Pons (tissue), 1 donor: Measurements from ENCODE around the gene RRAS2.
"Not testable (repeated sequence)": the region's sequence is repeated elsewhere in the genome, so short reads cannot be mapped to it uniquely, and the experiment has no call there.

Source experiments
- DNase-seq: peaks from one replicate; pipeline ENCODE4 v3.0.0-alpha.2; 2016; ENCODE audit warnings: low spot score

The RRAS2 gene

DNA sequence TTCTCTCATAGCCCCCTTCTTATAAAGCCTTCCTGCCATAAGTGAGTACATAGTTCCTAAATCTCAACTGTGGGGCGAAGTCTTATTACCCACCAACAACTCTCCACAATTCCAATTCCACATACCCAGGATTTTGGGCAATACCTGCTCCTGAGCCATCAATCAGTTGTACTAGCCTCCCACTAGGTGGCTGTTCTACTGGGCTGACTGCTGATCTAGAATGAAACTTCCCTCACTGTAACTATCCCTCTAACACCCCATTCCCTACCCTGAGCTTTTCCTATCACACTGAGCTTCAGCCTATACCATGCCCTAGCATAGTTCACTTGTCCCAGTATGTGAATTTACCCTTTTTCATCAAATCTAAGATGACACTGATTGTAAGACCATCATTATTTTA, 52.5 kb downstream of the RRAS2 start:
- DNase-seq = no peak

DNA sequence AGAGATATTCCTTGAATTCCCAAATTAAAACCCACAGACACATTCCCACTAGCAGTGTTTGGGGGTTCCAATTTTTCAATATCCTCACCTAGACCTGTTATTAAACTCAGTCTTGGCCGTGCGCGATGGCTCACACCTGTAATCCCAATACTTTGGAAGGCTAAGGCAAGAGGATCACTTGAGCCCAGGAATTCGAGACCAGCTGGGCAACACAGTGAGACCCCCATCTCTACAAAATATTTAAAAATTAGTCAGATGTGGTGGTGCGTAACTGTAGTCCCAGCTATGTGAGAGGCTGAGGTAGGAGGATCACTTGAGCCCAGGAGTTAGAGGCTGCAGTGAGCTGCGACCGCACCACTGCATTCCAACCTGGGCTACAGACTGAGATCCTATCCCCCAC, 53.3 kb downstream of the RRAS2 start:
- DNase-seq = no peak

DNA sequence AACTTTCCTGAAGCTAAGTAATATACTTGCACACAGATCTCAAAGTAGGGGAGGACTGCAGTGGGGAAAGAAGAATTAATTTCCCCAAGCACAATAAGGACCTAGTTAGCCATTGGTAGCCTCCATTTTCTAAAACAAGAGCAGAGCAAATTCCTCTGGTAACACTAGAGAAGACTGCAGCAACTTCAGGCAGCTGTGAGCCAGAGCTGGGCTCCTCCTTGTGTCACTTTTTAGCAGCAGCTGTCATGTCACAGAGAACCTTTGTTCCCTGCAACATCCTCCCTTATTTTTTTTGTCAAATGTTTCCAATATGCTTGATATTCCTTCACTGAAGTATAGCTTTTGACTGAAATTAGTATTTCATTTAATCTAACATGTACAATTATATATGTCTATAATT, 54.4 kb downstream of the RRAS2 start:
- no peak for DNase-seq

DNA sequence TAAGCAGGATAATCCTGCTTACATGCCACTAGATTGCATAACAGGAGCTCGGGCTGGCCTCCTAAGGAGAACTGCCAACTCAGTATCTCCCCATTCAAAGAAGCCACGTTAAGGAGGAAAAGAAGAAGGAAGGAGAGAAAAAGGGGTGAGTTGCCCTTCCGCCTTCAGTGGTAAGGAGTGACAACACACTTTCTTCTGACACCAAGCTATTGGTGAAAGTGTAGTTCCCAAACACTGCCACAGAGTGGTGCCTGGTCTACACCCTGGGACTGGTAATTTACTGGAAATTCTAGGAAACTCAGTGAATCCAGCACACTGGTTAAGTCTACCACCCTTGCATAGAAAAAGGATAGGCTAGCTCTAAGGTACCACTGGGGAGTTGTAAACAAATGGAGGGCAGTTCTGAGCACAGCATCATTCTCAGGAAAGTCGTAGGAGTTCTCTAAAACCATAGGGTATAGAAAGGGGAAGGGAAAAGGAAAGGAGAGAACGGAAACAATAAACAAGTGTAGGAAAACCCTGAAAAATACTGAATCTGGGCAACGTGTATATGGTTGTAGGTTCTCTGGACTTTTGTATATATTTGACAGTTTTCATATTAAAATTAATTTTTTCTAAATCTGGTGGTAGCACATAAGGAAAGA, 58.2 kb downstream of the RRAS2 start:
- peak; percentile 87 for DNase-seq

DNA sequence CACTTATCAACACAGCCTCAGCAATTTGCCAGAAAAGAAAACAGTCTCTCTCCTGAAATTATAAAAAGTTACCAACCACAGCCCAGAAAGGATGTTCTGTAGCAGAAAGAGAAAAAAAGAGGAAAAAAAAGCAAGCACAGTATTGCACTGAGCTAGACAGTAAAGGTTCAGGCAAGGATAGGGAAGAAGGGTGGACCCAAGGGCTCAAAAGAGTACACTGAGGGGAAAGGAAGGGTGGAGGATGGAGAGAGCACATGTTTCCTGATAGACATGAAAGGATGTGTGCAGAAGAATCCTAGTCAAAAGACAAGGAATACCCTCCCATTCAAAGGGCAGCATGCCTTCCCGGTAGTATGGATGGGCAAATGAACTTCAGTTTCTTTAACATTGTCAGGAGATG, 59.1 kb downstream of the RRAS2 start:
- no peak for DNase-seq

DNA sequence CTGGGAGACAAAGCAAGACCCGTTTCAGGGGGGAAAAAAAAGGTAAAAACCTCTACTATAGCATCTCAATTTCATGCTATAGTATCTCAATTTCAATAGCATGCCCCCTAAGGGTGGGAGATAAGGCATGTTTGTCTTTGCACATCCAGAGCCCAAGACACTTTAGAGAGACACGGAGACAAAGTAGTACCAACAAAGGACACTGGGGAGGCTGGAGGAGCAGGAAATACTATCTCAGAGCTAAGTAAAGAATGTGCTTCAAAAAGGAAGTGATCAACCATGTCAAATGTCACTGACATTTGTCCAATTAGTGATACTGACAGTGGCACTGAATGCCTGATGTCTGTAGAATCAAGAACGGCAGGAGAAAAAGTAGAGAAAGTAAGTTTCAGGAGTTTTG, 68.6 kb downstream of the RRAS2 start:
- DNase-seq = no peak

DNA sequence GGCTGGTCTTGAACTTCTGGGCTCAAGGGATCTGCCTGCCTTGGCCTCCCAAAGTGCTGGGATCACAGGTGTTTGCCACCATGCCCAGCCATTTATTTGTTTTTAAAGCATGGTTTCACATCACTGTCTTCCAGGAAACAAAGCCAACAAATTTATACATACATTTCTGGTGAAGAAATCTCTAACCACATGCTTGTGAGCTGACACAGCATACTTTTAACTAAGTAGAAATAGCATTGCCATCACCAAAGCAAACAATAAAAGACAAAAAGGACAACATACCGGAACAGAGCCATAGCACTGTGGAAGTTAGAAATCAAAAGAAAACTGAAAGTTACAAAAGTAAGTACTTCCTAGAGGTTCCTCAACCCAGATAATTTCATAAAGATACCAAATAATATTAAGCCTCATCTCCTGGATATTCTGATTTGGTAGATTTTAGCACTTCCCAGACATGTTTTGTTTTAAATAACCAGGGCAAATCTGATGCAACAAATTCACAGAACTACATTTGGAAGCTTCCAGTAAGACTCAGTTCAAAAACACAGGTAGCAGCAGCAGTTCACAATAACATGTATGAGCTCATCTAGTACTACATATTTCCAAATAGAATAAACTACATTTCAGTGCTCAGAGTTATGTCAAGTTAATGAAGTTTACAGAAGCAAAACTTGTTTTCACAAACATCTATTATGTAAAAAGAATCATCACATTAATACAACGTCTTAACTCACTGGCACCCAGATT, 70.6 kb downstream of the RRAS2 start:
- DNase-seq = no peak

DNA sequence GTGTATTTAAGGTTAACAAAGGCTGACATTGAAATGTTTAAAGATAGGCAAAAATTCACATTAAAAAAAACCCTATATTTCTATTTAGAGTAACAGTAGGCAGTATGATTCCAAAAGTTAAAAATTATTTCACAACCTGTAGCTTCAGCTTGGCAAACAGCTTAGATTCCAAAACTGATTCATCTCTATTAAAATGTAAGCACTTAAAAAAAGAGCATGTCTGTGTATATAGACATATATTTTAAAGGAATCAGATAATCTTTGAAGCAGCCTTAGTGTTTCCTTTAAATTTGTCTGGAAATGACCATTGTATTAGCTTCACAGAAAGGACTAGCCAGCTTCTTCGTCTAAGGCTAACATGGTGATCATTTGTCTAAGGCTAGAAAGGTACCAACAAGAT, 80.1 kb downstream of the RRAS2 start:
- DNase-seq = not testable (repeated sequence)

DNA sequence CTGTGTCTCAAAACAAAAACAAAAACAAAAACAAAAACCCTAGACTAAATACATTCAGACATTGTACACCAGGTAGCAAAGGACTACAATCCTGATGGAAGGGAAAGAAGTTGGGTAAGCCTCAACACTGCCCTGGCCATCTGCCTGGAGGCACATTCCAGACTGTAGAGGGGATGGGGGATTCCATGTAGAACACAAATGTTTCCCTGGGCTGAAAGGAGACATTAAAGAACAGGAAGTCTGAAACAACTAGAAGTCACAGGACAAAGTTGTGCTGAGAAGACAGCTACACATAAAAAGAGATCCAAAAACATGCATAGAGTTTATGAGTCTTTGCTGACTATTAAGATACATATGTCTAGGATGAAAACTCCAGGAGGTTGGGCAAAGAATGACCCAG, 83.9 kb downstream of the RRAS2 start:
- DNase-seq = no peak

DNA sequence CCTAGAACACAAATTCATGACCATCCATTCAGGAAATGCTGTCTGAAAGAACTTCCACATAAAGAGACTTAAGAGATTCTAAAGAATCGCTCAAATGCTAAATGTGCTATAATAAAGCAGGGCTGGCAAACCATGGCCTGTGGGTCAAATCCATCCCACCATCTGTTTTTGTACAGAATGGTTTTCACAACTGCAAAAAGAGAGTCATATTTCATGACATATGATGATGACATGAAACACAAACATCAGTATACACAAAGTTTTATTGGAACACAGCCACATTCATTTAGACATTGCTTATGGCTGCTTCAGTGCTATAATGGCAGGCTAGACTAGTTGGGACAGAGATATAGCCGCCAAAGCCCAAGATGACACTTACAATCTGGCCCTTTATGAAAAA, 85.1 kb downstream of the RRAS2 start:
- DNase-seq = no peak

DNA sequence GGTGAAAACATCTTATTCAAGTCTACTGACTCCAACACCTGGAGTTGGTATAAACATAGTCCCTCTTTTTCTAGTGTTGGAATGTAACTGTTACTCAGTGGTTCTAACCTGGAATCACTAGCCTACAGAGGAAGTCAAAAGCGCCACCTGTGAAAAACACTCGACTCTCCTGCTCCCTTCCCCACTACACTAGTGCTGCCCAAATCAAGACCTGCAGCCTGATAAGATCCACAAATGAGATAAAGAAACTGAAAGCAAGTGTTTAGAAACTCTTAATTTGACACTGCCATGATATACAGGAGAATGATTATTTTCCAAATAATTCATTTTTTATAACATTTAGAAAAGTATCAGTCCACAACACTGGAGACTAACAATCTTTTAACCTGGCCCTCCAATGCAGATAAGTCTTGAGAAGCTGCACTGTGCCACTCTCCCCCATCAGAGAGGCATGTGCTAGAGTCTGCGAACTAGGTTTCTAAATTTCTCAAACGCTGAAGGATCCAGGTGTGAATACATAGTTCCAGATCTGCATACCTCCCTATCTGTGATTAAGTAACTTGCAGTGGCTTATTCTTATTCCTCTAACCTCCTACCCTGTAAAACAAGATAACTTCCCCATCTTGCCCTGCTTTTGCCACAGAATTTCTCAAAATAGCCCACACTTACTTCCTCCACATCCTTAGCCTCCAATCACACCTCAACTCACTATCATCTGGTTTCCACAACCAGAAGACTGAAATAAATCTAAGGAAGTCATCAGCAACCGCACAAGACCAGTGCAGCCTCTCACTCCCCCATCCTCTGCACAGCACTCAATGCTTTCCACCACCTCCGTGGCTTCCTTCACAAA, 88.1 kb downstream of the RRAS2 start:
- peak; percentile 84 for DNase-seq

DNA sequence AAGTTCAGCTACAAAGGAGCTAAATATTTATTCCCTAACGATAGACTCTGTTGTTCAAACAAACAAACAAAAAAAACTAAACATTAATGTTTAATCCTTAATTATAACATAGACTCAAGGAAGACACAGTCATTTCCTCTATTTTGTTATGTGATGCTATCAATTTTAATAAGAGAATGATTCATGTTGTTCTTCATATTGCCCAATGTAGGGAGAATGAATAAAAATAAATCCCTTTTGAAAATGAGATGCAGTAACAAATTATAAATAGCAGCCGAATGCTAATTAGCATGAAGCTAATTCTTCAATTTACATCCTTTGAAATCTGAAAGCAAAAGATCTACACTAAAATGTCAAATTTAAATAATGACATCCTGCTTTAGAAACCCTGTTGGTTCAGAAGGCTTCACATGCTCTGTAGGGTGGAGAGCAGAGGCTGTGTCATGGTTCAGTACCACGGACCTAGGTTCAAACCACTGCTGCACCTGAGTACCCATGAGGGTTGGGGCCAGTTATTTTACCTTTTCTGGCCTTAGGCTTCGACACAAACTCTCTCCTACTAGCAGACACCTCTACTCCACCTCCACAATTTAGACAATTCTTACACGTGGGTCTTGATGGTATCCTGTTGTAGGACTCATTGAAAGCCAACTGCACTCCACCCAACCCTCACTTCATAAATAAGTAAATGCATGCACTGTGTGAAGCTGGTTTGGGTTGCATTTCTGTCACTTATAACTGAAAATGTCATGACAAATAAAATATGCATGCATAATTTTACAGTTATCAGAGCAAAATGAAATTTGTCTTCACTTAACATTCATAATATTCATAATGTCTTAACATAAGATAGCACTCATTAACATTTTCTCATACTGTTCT, 89.0 kb downstream of the RRAS2 start:
- no peak for DNase-seq

DNA sequence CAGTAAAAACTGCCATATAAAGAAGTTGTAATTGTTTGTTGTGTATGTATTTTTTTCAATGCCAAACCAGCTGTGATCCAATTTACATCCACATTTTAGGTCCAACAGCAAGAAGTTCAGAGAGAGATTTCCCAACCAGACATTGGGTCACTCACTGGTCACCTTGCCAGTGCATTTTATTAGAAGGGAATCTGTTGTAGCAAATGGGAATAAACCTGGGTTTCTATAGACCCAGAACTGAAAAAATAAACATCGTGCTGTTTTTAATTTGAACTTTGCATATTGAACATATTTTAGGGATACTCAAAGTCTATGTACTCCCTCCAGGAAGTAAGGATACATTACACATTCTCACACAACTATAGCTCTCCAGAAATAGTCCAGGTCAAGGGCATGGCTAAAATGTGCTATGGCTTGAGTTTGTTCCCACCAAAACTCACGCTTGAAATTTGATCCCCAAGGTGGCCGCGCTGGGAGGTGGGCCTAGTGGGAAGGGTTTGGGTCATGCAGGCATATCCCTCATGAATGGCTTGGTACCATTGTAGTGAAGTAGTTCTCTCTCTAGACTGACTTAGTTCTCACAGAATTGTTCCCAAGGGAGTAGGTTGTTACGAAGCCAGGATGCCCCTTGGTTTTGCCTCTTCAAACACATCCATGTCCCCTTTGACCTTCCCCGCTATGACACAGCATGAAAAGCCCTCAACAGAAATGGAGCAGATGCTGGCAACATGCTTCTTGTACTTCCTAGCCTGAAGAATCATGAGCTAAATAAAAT, 90.9 kb downstream of the RRAS2 start:
- DNase-seq = no peak

DNA sequence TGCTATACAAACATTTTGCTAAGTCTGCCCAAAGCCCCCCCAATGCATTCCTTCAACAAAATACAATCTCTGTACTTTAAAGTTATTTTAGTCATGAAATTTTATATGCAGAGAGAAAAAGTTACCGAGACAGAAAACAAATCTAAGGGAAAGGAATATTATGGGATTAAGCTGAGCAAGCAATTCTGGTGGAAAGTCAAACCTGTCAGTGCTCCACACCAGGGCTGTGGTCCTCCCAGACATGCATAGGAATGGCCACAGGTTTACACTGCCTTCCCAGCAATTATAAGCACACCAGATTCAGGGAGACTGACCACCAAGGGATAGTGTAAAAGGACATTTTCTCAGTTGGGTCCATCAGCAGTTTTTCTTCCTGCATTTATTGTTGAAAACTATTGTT, 92.4 kb downstream of the RRAS2 start:
- DNase-seq = no peak

DNA sequence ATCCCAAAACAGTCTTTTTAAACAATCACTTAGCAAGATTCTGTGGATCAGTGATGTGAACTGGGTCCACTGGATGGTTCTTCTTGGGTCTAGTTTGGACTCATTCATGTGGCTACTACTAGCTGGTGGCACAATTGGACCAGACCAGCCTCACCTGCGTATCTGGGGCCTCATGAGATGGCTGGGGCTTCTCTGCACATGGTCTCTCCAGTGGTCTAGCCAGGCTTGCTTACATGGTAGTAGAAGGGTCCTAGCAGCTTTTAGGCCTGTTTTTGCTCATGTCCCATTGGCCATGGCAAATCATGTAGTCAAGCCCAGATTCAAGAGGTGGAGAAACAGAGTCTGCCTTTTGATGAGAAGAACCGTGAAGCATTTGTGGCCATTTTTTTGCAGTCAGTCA, 94.0 kb downstream of the RRAS2 start:
- DNase-seq = no peak

DNA sequence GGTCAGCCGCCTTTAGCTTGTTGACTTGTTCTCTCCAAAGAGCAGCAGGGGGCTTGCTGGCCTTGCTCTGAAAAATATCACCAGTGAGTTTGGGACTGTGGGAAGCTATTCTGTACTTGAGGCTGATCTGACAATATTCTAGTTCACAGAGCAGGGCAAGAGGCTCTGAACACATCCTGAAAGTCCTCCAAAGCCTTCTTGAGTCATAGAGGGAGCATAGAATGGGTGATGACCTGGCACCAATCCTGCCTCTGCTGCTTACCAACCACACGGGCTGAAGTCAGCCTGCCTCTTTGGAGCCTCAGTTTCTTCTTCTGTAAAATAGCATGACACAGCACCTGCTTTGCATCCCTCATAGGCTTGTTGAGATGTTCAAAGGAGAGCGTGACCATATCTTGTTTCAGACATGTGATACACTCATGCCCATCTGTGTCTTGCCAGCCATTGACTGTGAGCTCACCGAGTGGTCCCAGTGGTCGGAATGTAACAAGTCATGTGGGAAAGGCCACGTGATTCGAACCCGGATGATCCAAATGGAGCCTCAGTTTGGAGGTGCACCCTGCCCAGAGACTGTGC, 96.6 kb downstream of the RRAS2 start:
- DNase-seq = no peak

DNA sequence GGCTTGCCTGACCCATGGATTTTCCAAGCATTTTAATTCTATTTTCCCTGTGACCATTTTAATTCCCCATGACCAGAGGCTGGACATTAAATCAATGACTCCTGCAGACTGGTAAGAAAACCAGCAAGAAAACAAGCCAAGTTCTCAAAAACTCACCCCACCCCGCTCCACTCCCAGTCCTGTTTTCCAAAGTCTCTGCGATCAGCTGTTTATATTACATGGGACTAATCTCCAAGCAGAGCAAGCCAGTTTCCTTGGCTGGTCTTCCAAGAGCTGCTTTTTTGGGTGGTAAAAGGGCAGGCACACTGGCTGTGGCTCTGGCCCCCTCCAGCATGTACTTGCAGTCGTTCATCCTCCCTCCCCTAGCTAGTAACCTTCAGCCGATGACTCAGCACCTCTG, 97.9 kb downstream of the RRAS2 start:
- DNase-seq = no peak

DNA sequence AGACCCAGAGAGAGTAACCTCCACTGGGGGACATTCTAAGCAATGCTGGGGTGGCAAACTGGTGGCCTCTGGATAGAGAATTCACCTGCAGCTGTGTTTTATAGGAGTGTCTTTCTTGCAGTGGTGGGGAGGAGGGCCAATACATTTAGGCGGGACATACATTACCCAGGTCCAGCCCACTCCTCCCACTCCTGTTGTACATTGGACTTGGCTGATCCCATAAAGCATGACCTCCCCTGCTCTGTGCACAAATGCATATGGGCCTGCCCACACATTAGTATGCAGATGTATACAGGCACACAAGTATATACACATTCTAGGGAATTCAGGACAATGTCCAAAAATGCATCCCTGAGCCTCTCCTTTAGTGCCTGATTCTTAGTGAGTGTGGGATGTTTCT, 99.1 kb downstream of the RRAS2 start:
- DNase-seq = no peak

DNA sequence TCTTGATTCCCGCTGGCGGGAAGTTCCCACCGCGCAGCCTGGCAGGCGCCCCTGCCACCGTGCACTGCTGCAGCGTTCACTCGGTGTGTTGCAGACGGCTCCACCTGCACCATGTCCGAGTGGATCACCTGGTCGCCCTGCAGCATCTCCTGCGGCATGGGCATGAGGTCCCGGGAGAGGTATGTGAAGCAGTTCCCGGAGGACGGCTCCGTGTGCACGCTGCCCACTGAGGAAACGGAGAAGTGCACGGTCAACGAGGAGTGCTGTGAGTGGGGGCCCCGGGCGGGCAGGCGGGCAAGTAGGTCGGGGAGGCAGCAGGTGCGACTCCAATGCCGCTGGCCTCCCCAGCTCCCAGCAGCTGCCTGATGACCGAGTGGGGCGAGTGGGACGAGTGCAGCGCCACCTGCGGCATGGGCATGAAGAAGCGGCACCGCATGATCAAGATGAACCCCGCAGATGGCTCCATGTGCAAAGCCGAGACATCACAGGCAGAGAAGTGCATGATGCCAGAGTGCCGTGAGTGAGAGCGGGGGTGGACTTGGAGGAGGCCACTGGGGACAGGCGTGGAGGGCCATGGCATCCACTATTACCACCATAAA, 99.7 kb downstream of the RRAS2 start:
- no peak for DNase-seq

DNA sequence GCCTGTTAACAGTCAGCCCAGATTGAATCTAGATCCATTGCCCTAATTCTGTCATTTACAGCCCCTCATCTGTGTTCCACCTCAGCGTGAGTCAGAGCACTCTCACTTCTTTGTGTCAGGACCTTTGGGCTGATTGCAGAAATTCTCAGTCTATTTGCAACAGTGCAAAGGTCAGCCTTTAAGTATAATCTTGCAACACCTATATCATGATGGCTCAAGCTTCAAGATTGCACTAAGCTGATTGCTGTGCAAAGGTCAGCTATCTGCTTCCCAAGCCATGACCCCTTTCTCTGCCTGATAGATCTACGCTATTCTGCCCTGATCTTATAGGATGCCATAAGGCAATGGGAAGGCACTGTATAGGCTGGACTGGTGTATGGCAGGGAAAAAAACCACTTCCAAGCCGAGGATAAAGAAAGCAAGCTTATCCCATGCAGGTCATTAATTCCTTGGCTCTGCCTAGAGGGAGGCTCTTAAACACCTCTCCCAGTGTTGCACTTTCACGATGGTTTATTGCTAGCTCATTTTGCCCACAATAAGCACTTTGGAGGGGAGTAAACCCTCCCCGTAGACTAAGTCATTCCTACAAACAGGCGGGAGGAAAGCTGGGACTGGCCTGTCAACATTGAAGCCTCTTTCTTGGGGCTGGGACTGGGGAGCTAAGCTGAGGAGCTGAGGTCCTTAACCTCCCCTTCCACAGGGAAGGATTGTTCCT, 100.6 kb downstream of the RRAS2 start:
- no peak for DNase-seq
